ENCODE results near the gene IL1R2.

- no peak for TF ChIP-seq POLR2AphosphoS5 (IDR thresholded peaks at IDR 0.05; ENCODE audit: low read depth, low read length)
- TF ChIP-seq POLR2A (IDR thresholded peaks at IDR 0.05; ENCODE audit: low read depth, low read length), result no peak
These were observed 70.4 kb downstream of the IL1R2 start for GRCh38 chr2:102061962-102062795.

Measured in GM12892 (cell line).